Measurements from ENCODE around the gene PLXNC1.
"Not testable (repeated sequence)": the region's sequence is repeated elsewhere in the genome, so short reads cannot be mapped to it uniquely, and the experiment has no call there.

PLXNC1 gene

DNA sequence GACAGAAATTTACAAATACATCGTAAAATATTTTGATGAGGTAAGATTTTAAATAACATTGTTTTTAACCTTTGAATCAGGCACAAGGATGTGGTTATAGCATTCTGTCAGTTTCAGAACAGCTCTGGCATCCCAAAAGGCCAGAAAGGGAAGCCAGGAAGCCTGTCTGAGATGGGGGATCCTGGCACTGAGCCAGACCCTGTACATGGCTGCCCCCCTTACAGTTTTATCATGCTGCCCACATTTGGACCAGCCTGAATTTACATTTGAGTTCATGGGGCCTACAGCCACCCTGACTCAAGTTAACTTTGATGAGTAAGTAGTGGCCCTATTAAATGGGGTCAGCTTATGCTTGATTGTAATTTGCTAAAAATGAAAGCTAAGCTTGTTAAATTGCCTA lies 155.6 kb downstream of the PLXNC1 start:
- in situ Hi-C loops (cut with MboI; ENCODE audit: low pct_unique_long_range_greater_than_20kb, low sequenced_read_pairs, unreplicated experiment) = no loop called here
- DNase-seq (ENCODE audit: low spot score) = no peak

DNA sequence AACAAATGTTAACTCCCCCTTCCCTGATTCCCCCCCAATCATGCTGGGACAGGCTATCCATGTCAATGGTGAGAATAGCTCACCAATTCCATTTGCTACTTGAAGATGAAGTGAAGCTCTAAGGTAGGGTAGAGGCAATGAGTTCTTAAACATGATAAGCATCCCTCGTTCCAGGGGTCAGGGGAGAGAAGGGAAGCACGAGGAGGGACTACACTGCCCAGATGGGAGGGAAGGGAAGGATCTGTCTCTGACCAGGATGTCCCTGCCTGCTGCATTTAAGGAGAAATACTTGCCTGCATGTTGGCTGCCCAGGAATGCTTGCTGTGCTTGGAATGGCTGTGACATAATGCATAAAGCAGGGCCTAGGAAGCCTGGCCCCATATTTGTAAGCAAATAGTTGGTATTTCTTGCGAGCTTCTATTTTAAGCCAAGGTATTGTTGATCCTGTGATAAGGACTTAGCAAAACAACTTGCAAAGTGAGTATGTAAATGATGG lies 156.2 kb downstream of the PLXNC1 start:
- TF ChIP-seq, protein P1, sequence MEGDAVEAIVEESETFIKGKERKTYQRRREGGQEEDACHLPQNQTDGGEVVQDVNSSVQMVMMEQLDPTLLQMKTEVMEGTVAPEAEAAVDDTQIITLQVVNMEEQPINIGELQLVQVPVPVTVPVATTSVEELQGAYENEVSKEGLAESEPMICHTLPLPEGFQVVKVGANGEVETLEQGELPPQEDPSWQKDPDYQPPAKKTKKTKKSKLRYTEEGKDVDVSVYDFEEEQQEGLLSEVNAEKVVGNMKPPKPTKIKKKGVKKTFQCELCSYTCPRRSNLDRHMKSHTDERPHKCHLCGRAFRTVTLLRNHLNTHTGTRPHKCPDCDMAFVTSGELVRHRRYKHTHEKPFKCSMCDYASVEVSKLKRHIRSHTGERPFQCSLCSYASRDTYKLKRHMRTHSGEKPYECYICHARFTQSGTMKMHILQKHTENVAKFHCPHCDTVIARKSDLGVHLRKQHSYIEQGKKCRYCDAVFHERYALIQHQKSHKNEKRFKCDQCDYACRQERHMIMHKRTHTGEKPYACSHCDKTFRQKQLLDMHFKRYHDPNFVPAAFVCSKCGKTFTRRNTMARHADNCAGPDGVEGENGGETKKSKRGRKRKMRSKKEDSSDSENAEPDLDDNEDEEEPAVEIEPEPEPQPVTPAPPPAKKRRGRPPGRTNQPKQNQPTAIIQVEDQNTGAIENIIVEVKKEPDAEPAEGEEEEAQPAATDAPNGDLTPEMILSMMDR (IDR thresholded peaks at IDR 0.05; ENCODE audit: extremely low read depth, insufficient read depth, missing control alignments) = no peak
- in situ Hi-C loops (cut with MboI; ENCODE audit: low pct_unique_long_range_greater_than_20kb, low sequenced_read_pairs, unreplicated experiment) = no loop called here
- no peak for DNase-seq (ENCODE audit: low spot score)

More for the DNA sequence above, 155.6 kb downstream of the PLXNC1 start:
- TF ChIP-seq, protein P1 (IDR thresholded peaks at IDR 0.05; ENCODE audit: extremely low read depth, insufficient read depth, missing control alignments) = no peak

DNA sequence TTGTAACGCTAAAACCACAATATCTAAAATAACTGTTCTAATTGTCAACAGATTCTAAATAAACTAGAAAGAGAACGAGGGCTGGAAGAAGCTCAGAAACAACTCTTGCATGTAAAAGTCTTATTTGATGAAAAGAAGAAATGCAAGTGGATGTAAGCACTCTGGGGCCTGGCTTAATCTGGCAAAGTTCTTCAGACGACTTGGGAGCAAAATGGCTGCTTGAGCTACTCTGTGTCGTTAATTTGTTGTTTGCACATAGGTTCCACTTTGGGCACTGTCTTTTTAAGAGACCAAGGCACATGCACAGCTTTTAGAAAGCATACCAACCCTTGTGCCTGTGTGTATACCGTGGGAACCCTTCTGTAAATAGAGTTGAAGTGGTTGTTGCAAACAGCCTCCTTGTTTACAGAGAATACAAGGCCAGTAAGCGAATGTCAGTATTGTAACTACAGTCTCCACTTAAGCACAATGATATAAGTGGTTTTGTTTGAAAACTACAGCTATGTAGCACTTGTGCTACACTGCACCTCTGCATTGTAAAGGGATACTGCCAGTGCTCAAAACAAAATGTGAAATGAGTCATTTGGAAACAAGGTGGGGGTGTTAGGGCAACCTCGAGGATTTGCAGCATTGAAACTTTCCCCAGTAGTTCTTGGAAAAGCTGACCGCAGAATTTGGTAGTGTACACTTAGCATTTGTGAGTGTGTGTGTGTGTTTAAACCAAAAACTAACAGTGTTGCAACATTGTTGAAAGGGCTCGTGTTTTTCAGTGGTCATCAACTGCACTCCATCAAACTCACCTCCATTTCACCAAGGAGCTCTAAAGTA lies 157.0 kb downstream of the PLXNC1 start:
- TF ChIP-seq, protein P1 (IDR thresholded peaks at IDR 0.05; ENCODE audit: extremely low read depth, insufficient read depth, missing control alignments) = no peak
- in situ Hi-C loops (cut with MboI; ENCODE audit: low pct_unique_long_range_greater_than_20kb, low sequenced_read_pairs, unreplicated experiment) = no loop called here
- no peak for DNase-seq (ENCODE audit: low spot score)

DNA sequence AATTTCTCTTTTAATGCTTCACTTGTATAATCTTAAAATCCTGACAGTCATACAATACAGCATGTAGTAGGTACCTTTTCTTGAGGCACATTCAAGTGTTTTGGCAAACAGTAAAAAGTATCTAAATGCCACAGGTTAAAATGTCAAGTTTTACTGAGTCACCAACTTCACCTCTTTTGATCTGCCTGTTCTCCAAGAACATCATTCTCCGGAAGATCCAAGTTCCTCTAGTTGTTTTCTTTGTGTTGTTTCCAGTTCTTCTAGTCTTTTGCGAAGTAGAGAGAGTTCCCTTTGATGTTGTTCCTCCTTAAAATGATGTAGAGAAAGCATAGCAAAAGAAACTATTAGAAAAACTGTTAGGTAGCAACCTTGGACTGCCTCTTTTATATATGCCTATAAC lies 160.2 kb downstream of the PLXNC1 start:
- TF ChIP-seq, protein P1 (IDR thresholded peaks at IDR 0.05; ENCODE audit: extremely low read depth, insufficient read depth, missing control alignments) = no peak
- in situ Hi-C loops (cut with MboI; ENCODE audit: low pct_unique_long_range_greater_than_20kb, low sequenced_read_pairs, unreplicated experiment) = no loop called here

DNA sequence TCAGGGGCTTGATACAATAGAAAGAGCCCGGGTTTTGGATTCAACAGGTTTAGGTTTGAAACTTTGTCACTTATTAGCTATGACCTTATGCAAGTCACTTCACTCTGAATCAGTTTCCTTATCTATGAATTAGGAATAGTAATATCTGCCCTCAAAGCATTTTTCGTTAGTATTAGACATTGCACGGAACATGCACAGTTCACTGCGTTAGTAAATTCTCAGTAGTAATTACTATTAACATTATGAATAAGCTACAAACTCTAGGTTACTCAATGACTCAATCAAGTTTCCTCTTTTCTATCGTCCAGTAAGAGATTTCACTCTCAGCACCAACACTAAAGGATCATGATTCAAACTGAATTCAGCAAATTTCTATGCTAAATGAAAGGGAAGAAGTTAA lies 161.0 kb downstream of the PLXNC1 start:
- TF ChIP-seq, protein P1 (IDR thresholded peaks at IDR 0.05; ENCODE audit: extremely low read depth, insufficient read depth, missing control alignments) = no peak
- no peak for DNase-seq (ENCODE audit: low spot score)
- in situ Hi-C loops (cut with MboI; ENCODE audit: low pct_unique_long_range_greater_than_20kb, low sequenced_read_pairs, unreplicated experiment) = no loop called here

More for the DNA sequence above, 160.2 kb downstream of the PLXNC1 start:
- DNase-seq (ENCODE audit: low spot score) = no peak

DNA sequence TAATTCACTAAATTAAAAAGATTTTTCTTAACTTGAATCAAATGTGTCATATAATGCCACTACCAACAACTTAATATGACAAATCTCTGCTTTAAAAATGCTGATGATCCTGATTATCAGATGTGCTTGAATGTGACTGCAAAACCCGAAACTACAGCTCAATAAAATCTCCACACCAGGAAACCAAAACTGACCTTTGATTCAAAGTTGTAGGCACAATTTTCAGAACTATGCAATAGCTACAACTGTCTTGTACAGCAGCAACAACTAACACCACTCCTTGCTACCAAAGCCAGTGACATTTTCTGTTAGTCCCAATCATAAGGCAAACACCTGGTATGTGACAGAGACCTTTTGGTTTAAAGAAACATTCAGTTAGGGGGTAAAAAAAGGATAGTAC lies 164.0 kb downstream of the PLXNC1 start:
- in situ Hi-C loops (cut with MboI; ENCODE audit: low pct_unique_long_range_greater_than_20kb, low sequenced_read_pairs, unreplicated experiment) = no loop called here
- DNase-seq (ENCODE audit: low spot score) = no peak
- TF ChIP-seq, protein P1 (IDR thresholded peaks at IDR 0.05; ENCODE audit: extremely low read depth, insufficient read depth, missing control alignments) = no peak

DNA sequence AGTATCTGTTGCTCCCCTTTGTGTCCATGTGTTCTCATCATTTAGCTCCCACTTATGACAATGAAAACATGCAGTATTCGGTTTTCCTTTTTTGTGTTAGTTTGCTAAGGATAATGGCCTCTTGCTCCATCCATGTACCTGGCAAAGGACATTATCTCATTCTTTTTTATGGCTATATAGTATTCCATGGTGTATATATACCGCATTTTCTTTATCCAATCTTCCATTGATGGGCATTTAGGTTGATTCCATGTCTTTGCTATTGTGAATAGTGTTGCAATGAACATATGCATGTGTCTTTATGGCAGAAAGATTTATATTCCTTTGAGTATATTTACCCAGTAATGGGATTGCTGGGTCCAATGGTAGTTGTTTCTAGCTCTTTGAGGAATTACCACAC lies 168.2 kb downstream of the PLXNC1 start:
- DNase-seq (ENCODE audit: low spot score); in situ Hi-C loops (cut with MboI; ENCODE audit: low pct_unique_long_range_greater_than_20kb, low sequenced_read_pairs, unreplicated experiment): not testable (repeated sequence)
